ENCODE data around the gene AKAP14.

AKAP14 gene

GRCh38 chrX:119899125-119899524, 3.4 kb downstream of the AKAP14 start:
- H3K9ac ChIP-seq (ENCODE audit: low read depth, low read length, poor library complexity, severe bottlenecking): no peak overlapping the region
- no peak overlapping the region for H2AFZ ChIP-seq (ENCODE audit: low read length)
- no peaks in the 10 kb centered on the region for H3K27me3 ChIP-seq (ENCODE audit: insufficient read depth, low read length, poor library complexity, severe bottlenecking)
- H3K9me2 ChIP-seq (replicated peaks; ENCODE audit: low read depth, low read length): no peaks in the 10 kb centered on the region
- H3K4me2 ChIP-seq (ENCODE audit: low read depth, low read length, poor library complexity, severe bottlenecking): no peak overlapping the region
- no peaks in the 10 kb centered on the region for H3F3A ChIP-seq (ENCODE audit: low read depth)
- no peaks in the 10 kb centered on the region for H3K79me2 ChIP-seq (ENCODE audit: insufficient read depth, low read length)
- no peaks in the 10 kb centered on the region for H3K9me3 ChIP-seq (ENCODE audit: insufficient read depth, low read depth, low read length)
- H3K4me1 ChIP-seq (ENCODE audit: insufficient read depth, low read length, poor library complexity, severe bottlenecking): no peaks in the 10 kb centered on the region
- TF ChIP-seq, protein P1, sequence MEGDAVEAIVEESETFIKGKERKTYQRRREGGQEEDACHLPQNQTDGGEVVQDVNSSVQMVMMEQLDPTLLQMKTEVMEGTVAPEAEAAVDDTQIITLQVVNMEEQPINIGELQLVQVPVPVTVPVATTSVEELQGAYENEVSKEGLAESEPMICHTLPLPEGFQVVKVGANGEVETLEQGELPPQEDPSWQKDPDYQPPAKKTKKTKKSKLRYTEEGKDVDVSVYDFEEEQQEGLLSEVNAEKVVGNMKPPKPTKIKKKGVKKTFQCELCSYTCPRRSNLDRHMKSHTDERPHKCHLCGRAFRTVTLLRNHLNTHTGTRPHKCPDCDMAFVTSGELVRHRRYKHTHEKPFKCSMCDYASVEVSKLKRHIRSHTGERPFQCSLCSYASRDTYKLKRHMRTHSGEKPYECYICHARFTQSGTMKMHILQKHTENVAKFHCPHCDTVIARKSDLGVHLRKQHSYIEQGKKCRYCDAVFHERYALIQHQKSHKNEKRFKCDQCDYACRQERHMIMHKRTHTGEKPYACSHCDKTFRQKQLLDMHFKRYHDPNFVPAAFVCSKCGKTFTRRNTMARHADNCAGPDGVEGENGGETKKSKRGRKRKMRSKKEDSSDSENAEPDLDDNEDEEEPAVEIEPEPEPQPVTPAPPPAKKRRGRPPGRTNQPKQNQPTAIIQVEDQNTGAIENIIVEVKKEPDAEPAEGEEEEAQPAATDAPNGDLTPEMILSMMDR (conservative IDR thresholded peaks at IDR 0.05; ENCODE audit: low read length): no peak
- no peak for TF ChIP-seq EZH2phosphoT487 (IDR thresholded peaks at IDR 0.05; ENCODE audit: borderline replicate concordance)
- H3K4me3 ChIP-seq (ENCODE audit: low read length, poor library complexity, severe bottlenecking): no peak overlapping the region
- H3K36me3 ChIP-seq (ENCODE audit: insufficient read depth, low read length): no peaks in the 10 kb centered on the region
- H4K20me1 ChIP-seq (ENCODE audit: insufficient read depth, low read length, poor library complexity, severe bottlenecking): no peaks in the 10 kb centered on the region

DNA sequence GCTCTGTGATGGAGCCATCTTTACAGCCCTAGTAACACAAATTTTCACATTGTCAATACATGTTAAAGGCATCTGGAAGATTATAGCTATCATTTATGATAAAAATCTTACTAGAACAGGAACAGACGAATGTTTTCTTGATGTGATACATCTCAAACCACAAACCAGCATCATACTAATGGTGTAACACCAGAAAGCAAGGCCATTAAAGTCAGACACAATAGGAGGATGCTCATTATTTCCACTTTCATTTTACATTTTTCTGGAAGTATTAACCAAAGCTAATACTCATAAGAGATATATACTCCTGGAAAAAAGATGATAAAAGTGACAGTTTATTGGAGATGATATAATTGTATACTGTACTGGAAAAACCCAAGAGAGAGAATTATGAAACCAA, 5.3 kb downstream of the AKAP14 start:
- H4K20me1 ChIP-seq (ENCODE audit: insufficient read depth, low read length, poor library complexity, severe bottlenecking): no peaks in the 10 kb centered on the region

DNA sequence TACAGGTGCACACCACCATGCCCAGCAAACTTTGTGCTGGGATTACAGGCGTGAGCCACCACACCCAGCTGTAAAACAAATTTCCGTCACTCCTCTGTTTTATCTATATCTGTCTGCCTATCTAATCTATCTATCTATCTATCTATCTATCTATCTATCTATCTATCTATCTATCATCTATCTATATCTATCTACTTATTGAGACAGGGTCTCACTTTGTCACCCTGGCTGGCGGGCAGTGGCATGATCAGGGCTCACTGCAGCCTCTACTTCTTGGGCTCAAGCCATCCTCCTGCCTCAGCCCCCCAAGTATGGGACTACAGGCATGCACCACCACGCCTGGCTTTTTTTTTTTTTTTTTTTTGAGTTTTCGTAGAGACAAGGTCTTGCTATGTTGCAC, 20.6 kb downstream of the AKAP14 start:
- no peak overlapping the region for H2AFZ ChIP-seq (ENCODE audit: low read length)
- no peak overlapping the region for H3K4me2 ChIP-seq (ENCODE audit: low read depth, low read length, poor library complexity, severe bottlenecking)
- H3K36me3 ChIP-seq (ENCODE audit: insufficient read depth, low read length): no peaks in the 10 kb centered on the region
- H3F3A ChIP-seq (ENCODE audit: low read depth): no peaks in the 10 kb centered on the region
- H3K9me3 ChIP-seq (ENCODE audit: insufficient read depth, low read depth, low read length): no peaks in the 10 kb centered on the region
- TF ChIP-seq, protein P1 (conservative IDR thresholded peaks at IDR 0.05; ENCODE audit: low read length): no peak
- TF ChIP-seq EZH2phosphoT487 (IDR thresholded peaks at IDR 0.05; ENCODE audit: borderline replicate concordance): no peak
- no peaks in the 10 kb centered on the region for H3K79me2 ChIP-seq (ENCODE audit: insufficient read depth, low read length)
- no peaks in the 10 kb centered on the region for H4K20me1 ChIP-seq (ENCODE audit: insufficient read depth, low read length, poor library complexity, severe bottlenecking)
- H3K4me1 ChIP-seq (ENCODE audit: insufficient read depth, low read length, poor library complexity, severe bottlenecking): no peaks in the 10 kb centered on the region
- no peak overlapping the region for H3K4me3 ChIP-seq (ENCODE audit: low read length, poor library complexity, severe bottlenecking)
- no peak overlapping the region for H3K9ac ChIP-seq (ENCODE audit: low read depth, low read length, poor library complexity, severe bottlenecking)
- no peaks in the 10 kb centered on the region for H3K9me2 ChIP-seq (replicated peaks; ENCODE audit: low read depth, low read length)
- H3K27me3 ChIP-seq (ENCODE audit: insufficient read depth, low read length, poor library complexity, severe bottlenecking): no peaks in the 10 kb centered on the region

More for the DNA sequence above, 5.3 kb downstream of the AKAP14 start:
- no peak overlapping the region for H3K9ac ChIP-seq (ENCODE audit: low read depth, low read length, poor library complexity, severe bottlenecking)
- no peaks in the 10 kb centered on the region for H3K27me3 ChIP-seq (ENCODE audit: insufficient read depth, low read length, poor library complexity, severe bottlenecking)
- no peaks in the 10 kb centered on the region for H3K4me1 ChIP-seq (ENCODE audit: insufficient read depth, low read length, poor library complexity, severe bottlenecking)
- H3F3A ChIP-seq (ENCODE audit: low read depth): no peaks in the 10 kb centered on the region
- no peaks in the 10 kb centered on the region for H3K9me2 ChIP-seq (replicated peaks; ENCODE audit: low read depth, low read length)
- H3K9me3 ChIP-seq (ENCODE audit: insufficient read depth, low read depth, low read length): no peaks in the 10 kb centered on the region
- no peaks in the 10 kb centered on the region for H3K79me2 ChIP-seq (ENCODE audit: insufficient read depth, low read length)
- no peak overlapping the region for H3K4me2 ChIP-seq (ENCODE audit: low read depth, low read length, poor library complexity, severe bottlenecking)
- H3K36me3 ChIP-seq (ENCODE audit: insufficient read depth, low read length): no peaks in the 10 kb centered on the region
- no peak overlapping the region for H2AFZ ChIP-seq (ENCODE audit: low read length)
- no peak overlapping the region for H3K4me3 ChIP-seq (ENCODE audit: low read length, poor library complexity, severe bottlenecking)
- TF ChIP-seq EZH2phosphoT487 (IDR thresholded peaks at IDR 0.05; ENCODE audit: borderline replicate concordance): no peak
- TF ChIP-seq, protein P1 (conservative IDR thresholded peaks at IDR 0.05; ENCODE audit: low read length): no peak

Data from Loucy (cell line).